HCT116 (cell line): ENCODE data around the gene COL3A1. TPM values are rescaled to one million over a fixed set of nuclear protein-coding genes. Genes with fewer than 3 reads are reported as not detected.

Experiments
- ATAC-seq: fragments of 200-7000 bp; cut with Tn5 transposase; 2 replicates; pipeline ENCODE4 v1.9.1; 2020; ENCODE audit warnings: mild to moderate bottlenecking, moderate library complexity
- BruUV-seq: library from RNA; stranded (reverse); fragments of 400-500 nt; replicated peaks from 2 replicates; lab custom pipeline; 2021; lab: Mats Ljungman, UMichigan
- CTCF ChIA-PET: fragments of 300-600 bp; sonication (Branson Sonifier 250); formaldehyde crosslinking; loops from one replicate; lab custom pipeline; 2021; ENCODE audit warnings: antibody characterized with exemption; lab: Charles Lee
- POLR2A ChIA-PET: fragments of 300-600, 350-600 bp; sonication (Branson Sonifier 250); formaldehyde crosslinking; loops from one replicate; lab custom pipeline; 2021; ENCODE audit warnings: antibody characterized with exemption; lab: Charles Lee
- RAD21 ChIA-PET, 2 experiments: fragments of 300-600 bp; sonication (Branson Sonifier 250); formaldehyde crosslinking; loops; one replicate each; lab custom pipeline; 2023; ENCODE audit warnings: low total read pairs in 2 of 2; ENCODE audit not compliant: uncharacterized antibody in 2 of 2, unreplicated experiment in 2 of 2, low non-redundant PET in 1 of 2; lab: Charles Lee
- DNase-seq: peaks from one replicate; pipeline ENCODE4 v3.0.0-alpha.2; 2010; ENCODE audit warnings: low read depth, low spot score
- H2AFZ ChIP-seq: fragments of 200-600 bp; shearing (Covaris generic), sonication (generic); 2 replicates; pipeline ENCODE4 v1.6.1; 2017; ENCODE audit warnings: low read depth, mixed run types, mixed read lengths, antibody characterized with exemption, low read length; ENCODE audit not compliant: poor library complexity, severe bottlenecking
- H3K27ac ChIP-seq: 2 replicates; pipeline ENCODE4 v1.5.1; 2012; ENCODE audit warnings: low read depth, low read length
- H3K27me3 ChIP-seq: fragments of 200-600 bp; sonication (generic); 2 replicates; pipeline ENCODE4 v1.6.1; 2016; ENCODE audit warnings: mixed run types, low read length, mixed read lengths; ENCODE audit not compliant: insufficient read depth
- H3K36me3 ChIP-seq, 2 experiments: fragments of 200-500 bp in 1 of 2; fragments of 200-600 bp in 1 of 2; sonication (Bioruptor generic) in 1 of 2; sonication (generic) in 1 of 2; 2 replicates each; pipeline versions ENCODE4 v1.5.1 to v1.6.1; 2014 to 2016; ENCODE audit warnings: low read length in 2 of 2, inconsistent platforms in 1 of 2, mixed read lengths in 1 of 2, mixed run types in 1 of 2; ENCODE audit not compliant: insufficient read depth in 2 of 2, control insufficient read depth in 1 of 2
- H3K4me1 ChIP-seq, 2 experiments: fragments of 200-600 bp in 1 of 2; sonication (generic) in 1 of 2; 2 replicates each; pipeline versions ENCODE4 v1.5.1 to v1.6.1; 2012 to 2017; ENCODE audit warnings: low read length in 2 of 2, inconsistent platforms in 1 of 2, mild to moderate bottlenecking in 1 of 2, mixed read lengths in 1 of 2, mixed run types in 1 of 2, moderate library complexity in 1 of 2; ENCODE audit not compliant: insufficient read depth in 2 of 2, control insufficient read depth in 1 of 2
- H3K4me2 ChIP-seq: fragments of 200-600 bp; sonication (generic); 2 replicates; pipeline ENCODE4 v1.6.1; 2017; ENCODE audit warnings: mixed run types, low read length, mixed read lengths
- H3K4me3 ChIP-seq, 2 experiments: fragments of 200-600 bp in 1 of 2; sonication (generic) in 1 of 2; replicated peaks in 1 of 2; 2 replicates each; pipeline ENCODE4 v1.5.1; 2011 to 2016; ENCODE audit warnings: low read length in 2 of 2, control low read depth in 1 of 2, low read depth in 1 of 2, mild to moderate bottlenecking in 1 of 2, mixed read lengths in 1 of 2, mixed run types in 1 of 2
- H3K79me2 ChIP-seq: fragments of 200-600 bp; sonication (generic); 2 replicates; pipeline ENCODE4 v1.6.1; 2017; ENCODE audit warnings: mild to moderate bottlenecking, mixed run types, low read length, moderate library complexity, mixed read lengths; ENCODE audit not compliant: insufficient read depth
- H3K9ac ChIP-seq: fragments of 200-600 bp; sonication (generic); 2 replicates; pipeline ENCODE4 v1.6.1; 2016; ENCODE audit warnings: low read length, mixed read lengths
- H3K9me2 ChIP-seq: fragments of 200-600 bp; sonication (generic), shearing (Covaris generic); 2 replicates; pipeline ENCODE4 v1.6.1; 2017; ENCODE audit warnings: mixed run types, mild to moderate bottlenecking, moderate library complexity; ENCODE audit not compliant: insufficient read depth
- H3K9me3 ChIP-seq, 2 experiments: fragments of 200-500 bp in 1 of 2; fragments of 200-600 bp in 1 of 2; sonication (Bioruptor generic) in 1 of 2; sonication (generic) in 1 of 2; 2 replicates each; pipeline ENCODE4 v1.6.1; 2014 to 2017; ENCODE audit warnings: low read length in 2 of 2, mixed read lengths in 2 of 2, inconsistent platforms in 1 of 2, low read depth in 1 of 2, mild to moderate bottlenecking in 1 of 2, mixed run types in 1 of 2, moderate library complexity in 1 of 2; ENCODE audit not compliant: control insufficient read depth in 1 of 2, insufficient read depth in 1 of 2
- H4K20me1 ChIP-seq: fragments of 200-600 bp; sonication (generic), shearing (Covaris generic); 2 replicates; pipeline ENCODE4 v1.6.1; 2017; ENCODE audit warnings: mixed run types, mild to moderate bottlenecking, moderate library complexity; ENCODE audit not compliant: insufficient read depth
- CEBPB ChIP-seq: IDR thresholded peaks from 2 replicates; pipeline ENCODE4 v1.6.1; 2012; ENCODE audit warnings: low read depth
- ELF1 ChIP-seq: IDR thresholded peaks from 2 replicates; pipeline ENCODE4 v1.6.1; 2012; ENCODE audit warnings: low read depth, borderline replicate concordance
- EZH2 ChIP-seq: fragments of 200-600 bp; sonication (generic); IDR thresholded peaks from 2 replicates; pipeline ENCODE4 v1.6.1; 2017; ENCODE audit warnings: antibody characterized with exemption, mixed run types
- FOSL1 ChIP-seq: IDR thresholded peaks from 2 replicates; pipeline ENCODE4 v1.6.1; 2012; ENCODE audit warnings: low read depth
- SIN3A ChIP-seq: IDR thresholded peaks from 2 replicates; pipeline ENCODE4 v1.6.1; 2012; ENCODE audit warnings: low read depth
- ZBTB33 ChIP-seq: IDR thresholded peaks from 2 replicates; pipeline ENCODE4 v1.6.1; 2011; ENCODE audit warnings: mild to moderate bottlenecking, low read length, moderate library complexity; ENCODE audit not compliant: insufficient replicate concordance; ENCODE audit errors: extremely low read depth
- intact Hi-C: fragments of 100-400 bp; cut with micrococcal nuclease; formaldehyde crosslinking; loops from 2 replicates; pipeline ENCODE4 v1.10.0; 2022
- total RNA-seq: library from RNA; stranded (reverse); gene quantifications from one replicate; pipeline ENCODE4 v1.2.1, GENCODE V29; 2021; ENCODE audit not compliant: unreplicated experiment
- TF ChIP-seq, protein P1 (sequence below): IDR thresholded peaks from 2 replicates; pipeline ENCODE4 v1.6.1; 2012
- TF ChIP-seq, protein P2 (sequence below), 3 experiments: fragments of 200-600 bp in 1 of 3; sonication (generic) in 1 of 3; IDR thresholded peaks in 2 of 3; conservative IDR thresholded peaks in 1 of 3; 2 replicates each; pipeline ENCODE4 v1.5.1; 2012 to 2017; ENCODE audit warnings: low read depth in 2 of 3, low read length in 2 of 3, antibody characterized with exemption in 1 of 3, borderline replicate concordance in 1 of 3, control low read depth in 1 of 3, mild to moderate bottlenecking in 1 of 3, mixed read lengths in 1 of 3, mixed run types in 1 of 3, moderate library complexity in 1 of 3; ENCODE audit not compliant: insufficient read depth in 1 of 3

Gene COL3A1
- total RNA-seq, 1 experiment from 2014 or later: 1.0 TPM

DNA sequence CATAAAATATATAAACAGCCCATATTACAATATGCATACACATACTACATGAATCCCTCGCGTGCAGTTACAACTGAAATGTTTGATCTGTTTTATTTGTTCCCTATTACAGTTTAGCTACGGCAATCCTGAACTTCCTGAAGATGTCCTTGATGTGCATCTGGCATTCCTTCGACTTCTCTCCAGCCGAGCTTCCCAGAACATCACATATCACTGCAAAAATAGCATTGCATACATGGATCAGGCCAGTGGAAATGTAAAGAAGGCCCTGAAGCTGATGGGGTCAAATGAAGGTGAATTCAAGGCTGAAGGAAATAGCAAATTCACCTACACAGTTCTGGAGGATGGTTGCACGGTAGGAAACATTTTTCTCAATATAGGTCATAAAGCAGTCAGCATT is 36.4 kb downstream of the COL3A1 start (continued):
- TF ChIP-seq, protein P1, sequence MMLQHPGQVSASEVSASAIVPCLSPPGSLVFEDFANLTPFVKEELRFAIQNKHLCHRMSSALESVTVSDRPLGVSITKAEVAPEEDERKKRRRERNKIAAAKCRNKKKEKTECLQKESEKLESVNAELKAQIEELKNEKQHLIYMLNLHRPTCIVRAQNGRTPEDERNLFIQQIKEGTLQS: no peak
- TF ChIP-seq, protein P2, sequence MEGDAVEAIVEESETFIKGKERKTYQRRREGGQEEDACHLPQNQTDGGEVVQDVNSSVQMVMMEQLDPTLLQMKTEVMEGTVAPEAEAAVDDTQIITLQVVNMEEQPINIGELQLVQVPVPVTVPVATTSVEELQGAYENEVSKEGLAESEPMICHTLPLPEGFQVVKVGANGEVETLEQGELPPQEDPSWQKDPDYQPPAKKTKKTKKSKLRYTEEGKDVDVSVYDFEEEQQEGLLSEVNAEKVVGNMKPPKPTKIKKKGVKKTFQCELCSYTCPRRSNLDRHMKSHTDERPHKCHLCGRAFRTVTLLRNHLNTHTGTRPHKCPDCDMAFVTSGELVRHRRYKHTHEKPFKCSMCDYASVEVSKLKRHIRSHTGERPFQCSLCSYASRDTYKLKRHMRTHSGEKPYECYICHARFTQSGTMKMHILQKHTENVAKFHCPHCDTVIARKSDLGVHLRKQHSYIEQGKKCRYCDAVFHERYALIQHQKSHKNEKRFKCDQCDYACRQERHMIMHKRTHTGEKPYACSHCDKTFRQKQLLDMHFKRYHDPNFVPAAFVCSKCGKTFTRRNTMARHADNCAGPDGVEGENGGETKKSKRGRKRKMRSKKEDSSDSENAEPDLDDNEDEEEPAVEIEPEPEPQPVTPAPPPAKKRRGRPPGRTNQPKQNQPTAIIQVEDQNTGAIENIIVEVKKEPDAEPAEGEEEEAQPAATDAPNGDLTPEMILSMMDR (IDR thresholded peaks at IDR 0.05 in 2 of 3, conservative IDR thresholded peaks at IDR 0.05 in 1 of 3; ENCODE audit: borderline replicate concordance in 1 of 3, insufficient read depth in 1 of 3, low read depth in 2 of 3, low read length in 2 of 3): no peak
- no peak for TF ChIP-seq EZH2
- no peak for TF ChIP-seq SIN3A
- no peak for TF ChIP-seq FOSL1

- H3K9me2 ChIP-seq: no peaks in the 10 kb centered on the region
- no peak overlapping the region for H2AFZ ChIP-seq
- H3K27me3 ChIP-seq: no peaks in the 10 kb centered on the region
- no peaks in the 10 kb centered on the region for H3K36me3 ChIP-seq
- H3K79me2 ChIP-seq: no peaks in the 10 kb centered on the region
- ChIA-PET RAD21 (no interaction called here), CTCF (no interaction called here), POLR2A (no interaction called here)
- TF ChIP-seq, protein P2 (IDR thresholded peaks at IDR 0.05 in 2 of 3, conservative IDR thresholded peaks at IDR 0.05 in 1 of 3; ENCODE audit: borderline replicate concordance in 1 of 3, insufficient read depth in 1 of 3, low read depth in 2 of 3, low read length in 2 of 3): no peak
- TF ChIP-seq, protein P1: no peak
- no peak for TF ChIP-seq ELF1
- TF ChIP-seq CEBPB: no peak
- no peak for TF ChIP-seq ZBTB33
- no peak overlapping the region for H3K27ac ChIP-seq
- DNase-seq (no peak), ATAC-seq (no peak)
- H4K20me1 ChIP-seq: no peaks in the 10 kb centered on the region
- BruUV-seq: no TSS peak
- no peak overlapping the region for H3K4me2 ChIP-seq
- intact Hi-C loops: no loop called here
- H3K9ac ChIP-seq: no peak overlapping the region
- H3K4me1 ChIP-seq: no peaks in the 10 kb centered on the region
- no peak overlapping the region for H3K4me3 ChIP-seq
- no peaks in the 10 kb centered on the region for H3K9me3 ChIP-seq
These were observed 38.2 kb downstream of the COL3A1 start for GRCh38 chr2:189012351-189012750.
